ENCODE results near the gene MIER3. TPM values are rescaled to one million over a fixed set of nuclear protein-coding genes. Genes with fewer than 3 reads are reported as not detected.

The MIER3 gene
- total RNA-seq, 1 donor from 2014 or later, result 30.0 TPM

DNA sequence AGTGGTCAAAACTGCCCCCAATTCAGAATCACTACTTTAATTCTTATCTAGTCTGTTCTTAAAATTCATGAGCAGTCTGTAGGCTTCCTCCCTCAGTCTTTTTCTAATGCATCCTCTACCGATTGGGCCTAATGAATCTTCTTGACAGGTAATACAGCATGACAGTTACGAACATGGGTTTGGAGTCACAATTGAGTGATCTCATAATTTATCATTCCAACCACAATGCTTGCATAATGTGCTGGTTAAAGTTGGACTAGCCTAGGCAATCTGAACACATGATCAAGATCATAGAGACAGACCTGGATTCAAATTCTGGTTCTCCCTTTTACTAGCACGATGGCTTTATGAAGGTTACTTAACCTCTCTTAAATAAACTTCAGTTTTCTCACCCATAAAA is 75.6 kb downstream of the MIER3 start:
- Histone ChIP-seq H3K9ac (ENCODE audit: low read length) (no peak overlapping the region), H4K20me1 (ENCODE audit: insufficient read depth, low read length) (no peaks in the 10 kb centered on the region), H3K27me3 (ENCODE audit: insufficient read depth, low read length) (no peaks in the 10 kb centered on the region), H3K27ac (ENCODE audit: low read depth, low read length) (no peak overlapping the region), H3K4me1 (ENCODE audit: insufficient read depth, low read length) (no peaks in the 10 kb centered on the region), H3K4me3 (ENCODE audit: insufficient read depth, low read depth, low read length) (no peak overlapping the region), H3K79me2 (ENCODE audit: insufficient read depth, low read length) (no peaks in the 10 kb centered on the region), H3K4me2 (ENCODE audit: low read length) (no peak overlapping the region), H3K36me3 (ENCODE audit: insufficient read depth, low read length) (peaks cover 8% of the 10 kb centered on the region), H3K9me3 (ENCODE audit: insufficient read depth, low read depth, low read length) (no peaks in the 10 kb centered on the region), H2AFZ (ENCODE audit: low read depth, low read length) (no peak overlapping the region)
- no peaks in the 10 kb centered on the region for H3K36me3 Mint-ChIP-seq (ENCODE audit: low read depth, unreplicated experiment)
- TF ChIP-seq, protein P1, sequence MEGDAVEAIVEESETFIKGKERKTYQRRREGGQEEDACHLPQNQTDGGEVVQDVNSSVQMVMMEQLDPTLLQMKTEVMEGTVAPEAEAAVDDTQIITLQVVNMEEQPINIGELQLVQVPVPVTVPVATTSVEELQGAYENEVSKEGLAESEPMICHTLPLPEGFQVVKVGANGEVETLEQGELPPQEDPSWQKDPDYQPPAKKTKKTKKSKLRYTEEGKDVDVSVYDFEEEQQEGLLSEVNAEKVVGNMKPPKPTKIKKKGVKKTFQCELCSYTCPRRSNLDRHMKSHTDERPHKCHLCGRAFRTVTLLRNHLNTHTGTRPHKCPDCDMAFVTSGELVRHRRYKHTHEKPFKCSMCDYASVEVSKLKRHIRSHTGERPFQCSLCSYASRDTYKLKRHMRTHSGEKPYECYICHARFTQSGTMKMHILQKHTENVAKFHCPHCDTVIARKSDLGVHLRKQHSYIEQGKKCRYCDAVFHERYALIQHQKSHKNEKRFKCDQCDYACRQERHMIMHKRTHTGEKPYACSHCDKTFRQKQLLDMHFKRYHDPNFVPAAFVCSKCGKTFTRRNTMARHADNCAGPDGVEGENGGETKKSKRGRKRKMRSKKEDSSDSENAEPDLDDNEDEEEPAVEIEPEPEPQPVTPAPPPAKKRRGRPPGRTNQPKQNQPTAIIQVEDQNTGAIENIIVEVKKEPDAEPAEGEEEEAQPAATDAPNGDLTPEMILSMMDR (IDR thresholded peaks at IDR 0.05; ENCODE audit: insufficient read depth, low read depth, low read length), result no peak
- no peak for TF ChIP-seq EZH2 (IDR thresholded peaks at IDR 0.05; ENCODE audit: insufficient read depth, low read length)
- H3K27ac Mint-ChIP-seq (ENCODE audit: unreplicated experiment), result no peak overlapping the region
- no peaks in the 10 kb centered on the region for H3K9me3 Mint-ChIP-seq (ENCODE audit: unreplicated experiment)
- H3K4me1 Mint-ChIP-seq (ENCODE audit: low read depth, unreplicated experiment), result no peaks in the 10 kb centered on the region
- no peaks in the 10 kb centered on the region for H3K27me3 Mint-ChIP-seq (ENCODE audit: low read depth, unreplicated experiment)
- FAIRE-seq (no peak), DNase-seq (ENCODE audit: low read depth) (peak; percentile 2)
- H3K4me3 Mint-ChIP-seq (ENCODE audit: unreplicated experiment), result no peak overlapping the region

DNA sequence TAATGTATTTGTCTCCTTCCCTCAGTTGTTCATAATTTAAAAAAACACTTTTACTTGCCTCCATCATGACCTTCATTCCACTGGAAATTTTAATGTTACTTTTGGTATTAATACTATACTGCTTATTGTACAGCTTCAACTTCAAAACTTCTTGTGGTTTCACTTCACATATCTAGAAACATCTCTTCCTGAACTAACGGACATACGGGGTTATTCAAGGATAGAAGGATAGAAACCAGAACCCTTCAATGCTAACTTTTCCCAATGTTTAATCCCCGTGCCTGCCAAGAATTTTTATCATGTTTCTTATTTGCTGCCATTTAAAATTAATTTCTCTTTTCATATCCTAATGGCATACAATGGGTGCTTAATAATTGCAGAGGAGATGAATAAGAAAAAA is 78.9 kb downstream of the MIER3 start:
- Histone ChIP-seq H4K20me1 (ENCODE audit: insufficient read depth, low read length) (no peaks in the 10 kb centered on the region), H3K36me3 (ENCODE audit: insufficient read depth, low read length) (peaks cover 3% of the 10 kb centered on the region), H3K79me2 (ENCODE audit: insufficient read depth, low read length) (no peaks in the 10 kb centered on the region), H3K27ac (ENCODE audit: low read depth, low read length) (no peak overlapping the region), H3K27me3 (ENCODE audit: insufficient read depth, low read length) (no peaks in the 10 kb centered on the region), H3K4me3 (ENCODE audit: insufficient read depth, low read depth, low read length) (no peak overlapping the region), H3K9me3 (ENCODE audit: insufficient read depth, low read depth, low read length) (no peaks in the 10 kb centered on the region), H3K9ac (ENCODE audit: low read length) (no peak overlapping the region), H3K4me1 (ENCODE audit: insufficient read depth, low read length) (no peaks in the 10 kb centered on the region), H2AFZ (ENCODE audit: low read depth, low read length) (no peak overlapping the region), H3K4me2 (ENCODE audit: low read length) (no peak overlapping the region)
- Mint-ChIP-seq H3K9me3 (ENCODE audit: unreplicated experiment) (no peaks in the 10 kb centered on the region), H3K36me3 (ENCODE audit: low read depth, unreplicated experiment) (no peaks in the 10 kb centered on the region), H3K27me3 (ENCODE audit: low read depth, unreplicated experiment) (no peaks in the 10 kb centered on the region), H3K4me3 (ENCODE audit: unreplicated experiment) (no peak overlapping the region), H3K27ac (ENCODE audit: unreplicated experiment) (no peak overlapping the region), H3K4me1 (ENCODE audit: low read depth, unreplicated experiment) (no peaks in the 10 kb centered on the region)
- no peak for DNase-seq (ENCODE audit: low read depth)
- no peak for FAIRE-seq
- TF ChIP-seq, protein P1 (IDR thresholded peaks at IDR 0.05; ENCODE audit: insufficient read depth, low read depth, low read length), result no peak
- TF ChIP-seq EZH2 (IDR thresholded peaks at IDR 0.05; ENCODE audit: insufficient read depth, low read length), result no peak

DNA sequence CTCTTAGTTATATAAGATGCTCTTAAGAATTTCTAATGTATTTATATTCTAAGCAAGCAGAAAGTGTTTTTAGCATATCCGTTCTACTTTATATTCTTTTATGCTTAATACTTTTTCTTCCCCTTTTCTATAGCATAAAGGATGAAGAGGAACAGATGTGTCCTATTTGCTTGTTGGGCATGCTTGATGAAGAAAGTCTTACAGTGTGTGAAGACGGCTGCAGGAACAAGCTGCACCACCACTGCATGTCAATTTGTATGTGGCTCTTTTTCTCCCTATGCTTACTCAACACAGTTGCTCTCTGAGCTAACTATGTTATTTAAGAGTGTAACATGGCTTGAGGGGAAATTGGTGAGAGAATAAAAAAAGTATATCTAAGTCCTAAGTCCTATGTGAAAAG is 80.1 kb downstream of the MIER3 start:
- Mint-ChIP-seq H3K9me3 (ENCODE audit: unreplicated experiment) (no peaks in the 10 kb centered on the region), H3K27ac (ENCODE audit: unreplicated experiment) (no peak overlapping the region), H3K27me3 (ENCODE audit: low read depth, unreplicated experiment) (no peaks in the 10 kb centered on the region), H3K36me3 (ENCODE audit: low read depth, unreplicated experiment) (no peaks in the 10 kb centered on the region), H3K4me3 (ENCODE audit: unreplicated experiment) (no peak overlapping the region), H3K4me1 (ENCODE audit: low read depth, unreplicated experiment) (no peaks in the 10 kb centered on the region)
- no peak for DNase-seq (ENCODE audit: low read depth)
- Histone ChIP-seq H3K4me2 (ENCODE audit: low read length) (no peak overlapping the region), H4K20me1 (ENCODE audit: insufficient read depth, low read length) (no peaks in the 10 kb centered on the region), H3K27me3 (ENCODE audit: insufficient read depth, low read length) (no peaks in the 10 kb centered on the region), H3K9ac (ENCODE audit: low read length) (no peak overlapping the region), H3K4me3 (ENCODE audit: insufficient read depth, low read depth, low read length) (no peak overlapping the region), H3K36me3 (ENCODE audit: insufficient read depth, low read length) (peaks cover 3% of the 10 kb centered on the region), H3K79me2 (ENCODE audit: insufficient read depth, low read length) (no peaks in the 10 kb centered on the region), H3K9me3 (ENCODE audit: insufficient read depth, low read depth, low read length) (no peaks in the 10 kb centered on the region), H3K4me1 (ENCODE audit: insufficient read depth, low read length) (no peaks in the 10 kb centered on the region), H3K27ac (ENCODE audit: low read depth, low read length) (no peak overlapping the region), H2AFZ (ENCODE audit: low read depth, low read length) (no peak overlapping the region)
- FAIRE-seq, result no peak
- no peak for TF ChIP-seq EZH2 (IDR thresholded peaks at IDR 0.05; ENCODE audit: insufficient read depth, low read length)
- TF ChIP-seq, protein P1 (IDR thresholded peaks at IDR 0.05; ENCODE audit: insufficient read depth, low read depth, low read length), result no peak

Other genes with a start within 250 kb of the MIER3 start
- 9.5 and 10.4 TPM in 2 replicates for gene MAP3K1, start 136.6 kb downstream of the MIER3 start, total RNA-seq
- gene SETD9, start 42.5 kb downstream of the MIER3 start, total RNA-seq, result 9.7 and 12.2 TPM in 2 replicates
- 59.8 and 60.3 TPM in 2 replicates for gene GPBP1, start 221.9 kb upstream of the MIER3 start, total RNA-seq